SK-N-SH (cell line): ENCODE results near the gene HIPK2. TPM values are rescaled to one million over a fixed set of nuclear protein-coding genes. Genes with fewer than 3 reads are reported as not detected.

Source experiments
- CTCF ChIA-PET: fragments of 300-600, 350-600 bp; formaldehyde crosslinking; extraction: SDS; loops from one replicate; lab custom pipeline; 2021; lab: Yijun Ruan, JAX
- POLR2A ChIA-PET: fragments of 350-600 bp; sonication (Branson Sonifier 250); formaldehyde crosslinking; extraction: SDS; loops from one replicate; lab custom pipeline; 2020; ENCODE audit warnings: antibody characterized with exemption, inconsistent platforms; lab: Yijun Ruan, JAX
- DNase-seq: peaks from one replicate; pipeline ENCODE4 v3.0.0; 2012
- H2AFZ ChIP-seq: fragments of 200-600 bp; sonication (generic); 2 replicates; pipeline ENCODE4 v1.8.1; 2016; ENCODE audit warnings: antibody characterized with exemption, mild to moderate bottlenecking, low read depth
- H3F3A ChIP-seq: fragments of 200-600 bp; sonication (generic); replicated peaks from 2 replicates; pipeline ENCODE3; 2016; ENCODE audit warnings: antibody characterized with exemption, mild to moderate bottlenecking; ENCODE audit not compliant: insufficient read depth
- H3K27ac ChIP-seq, 2 experiments: fragments of 200-500 bp in 1 of 2; fragments of 200-600 bp in 1 of 2; sonication (Bioruptor generic) in 1 of 2; sonication (generic), shearing (Covaris generic) in 1 of 2; 2 replicates each; pipeline versions ENCODE4 v1.5.1 to v1.6.1; 2014 to 2016; ENCODE audit warnings: low read depth in 2 of 2, inconsistent platforms in 1 of 2, low read length in 1 of 2, mild to moderate bottlenecking in 1 of 2, mixed read lengths in 1 of 2
- H3K27me3 ChIP-seq: fragments of 200-600 bp; sonication (generic), shearing (Covaris generic); 2 replicates; pipeline ENCODE4 v1.6.1; 2016; ENCODE audit warnings: mixed run types; ENCODE audit not compliant: insufficient read depth
- H3K36me3 ChIP-seq, 2 experiments: fragments of 200-500 bp in 1 of 2; fragments of 200-600 bp in 1 of 2; sonication (Bioruptor generic) in 1 of 2; sonication (generic) in 1 of 2; replicated peaks in 1 of 2; 2 replicates each; pipeline versions ENCODE3 to v1.5.1; 2014 to 2016; ENCODE audit warnings: low read length in 1 of 2, mild to moderate bottlenecking in 1 of 2; ENCODE audit not compliant: insufficient read depth in 2 of 2, control insufficient read depth in 1 of 2
- H3K4me1 ChIP-seq, 2 experiments: fragments of 200-500 bp in 1 of 2; fragments of 200-600 bp in 1 of 2; sonication (Bioruptor generic) in 1 of 2; sonication (generic), shearing (Covaris generic) in 1 of 2; 2 replicates each; pipeline versions ENCODE4 v1.5.1 to v1.6.1; 2014 to 2016; ENCODE audit warnings: low read depth in 1 of 2, low read length in 1 of 2, mixed run types in 1 of 2; ENCODE audit not compliant: insufficient read depth in 2 of 2, control insufficient read depth in 1 of 2
- H3K4me2 ChIP-seq: fragments of 200-600 bp; sonication (generic), shearing (Covaris generic); 2 replicates; pipeline ENCODE4 v1.6.1; 2017; ENCODE audit warnings: mixed run types
- H3K4me3 ChIP-seq, 2 experiments: fragments of 200-500 bp in 1 of 2; fragments of 200-600 bp in 1 of 2; sonication (Bioruptor generic) in 1 of 2; sonication (generic), shearing (Covaris generic) in 1 of 2; 2 replicates each; pipeline versions ENCODE4 v1.5.1 to v1.8.1; 2014 to 2016; ENCODE audit warnings: low read depth in 2 of 2, inconsistent platforms in 1 of 2, low read length in 1 of 2, mild to moderate bottlenecking in 1 of 2, mixed read lengths in 1 of 2, moderate library complexity in 1 of 2
- H3K79me2 ChIP-seq: fragments of 200-600 bp; sonication (generic); 2 replicates; pipeline ENCODE4 v1.8.1; 2017; ENCODE audit warnings: mild to moderate bottlenecking; ENCODE audit not compliant: insufficient read depth
- H3K9ac ChIP-seq: fragments of 200-600 bp; sonication (generic); 2 replicates; pipeline ENCODE4 v1.6.1; 2017; ENCODE audit warnings: mixed run types
- H3K9me2 ChIP-seq: fragments of 200-600 bp; sonication (generic); 2 replicates; pipeline ENCODE4 v1.6.1; 2017; ENCODE audit warnings: mixed run types
- H3K9me3 ChIP-seq: fragments of 200-600 bp; sonication (generic); 2 replicates; pipeline ENCODE4 v1.6.1; 2017; ENCODE audit warnings: mixed run types, mild to moderate bottlenecking, moderate library complexity
- H4K20me1 ChIP-seq: fragments of 200-600 bp; sonication (generic); 2 replicates; pipeline ENCODE4 v1.6.1; 2017; ENCODE audit warnings: mild to moderate bottlenecking, mixed run types; ENCODE audit not compliant: insufficient read depth
- EP300 ChIP-seq, 2 experiments: IDR thresholded peaks; 2 replicates each; pipeline versions ENCODE4 v1.4.0 to v1.6.1; 2012; ENCODE audit warnings: borderline replicate concordance in 1 of 2, low read depth in 1 of 2, low read length in 1 of 2
- FOXJ3 ChIP-seq: sonication (generic); formaldehyde crosslinking; IDR thresholded peaks from 2 replicates; pipeline ENCODE4 v1.5.1; 2020; ENCODE audit warnings: mild to moderate bottlenecking, missing genetic modification reagents
- MEF2A ChIP-seq: IDR thresholded peaks from 2 replicates; pipeline ENCODE4 v1.4.0; 2012; ENCODE audit warnings: low read depth, borderline replicate concordance
- NRF1 ChIP-seq: IDR thresholded peaks from 2 replicates; pipeline ENCODE4 v1.6.1; 2012; ENCODE audit warnings: low read depth, mild to moderate bottlenecking, low read length
- RCOR1 ChIP-seq: fragments of 150-350 bp; IDR thresholded peaks from 2 replicates; pipeline ENCODE4 v1.6.1; 2017; ENCODE audit warnings: antibody characterized with exemption, low read length
- SMC3 ChIP-seq: IDR thresholded peaks from 2 replicates; pipeline ENCODE4 v1.6.1; 2012; ENCODE audit warnings: low read depth, low read length, improper control_type of control experiment
- TEAD4 ChIP-seq: IDR thresholded peaks from 2 replicates; pipeline ENCODE4 v1.4.0; 2012; ENCODE audit warnings: mild to moderate bottlenecking, borderline replicate concordance; ENCODE audit not compliant: insufficient read depth
- USF2 ChIP-seq: fragments of 150-350 bp; IDR thresholded peaks from 2 replicates; pipeline ENCODE4 v1.6.1; 2017; ENCODE audit warnings: antibody characterized with exemption, low read length, low read depth, borderline replicate concordance
- WGBS: methylation state at CpG from one replicate; pipeline ENCODE4 v1.1.6; 2017; ENCODE audit warnings: low lambda C conversion rate; 5-methylcytosine and 5-hydroxymethylcytosine counted together
- polyA plus RNA-seq, 3 experiments: library from polyadenylated mRNA; depleted of rRNA; stranded (reverse); fragments of >200 nt; gene quantifications; 2 replicates each; pipeline ENCODE4 v1.2.3, GENCODE V29; 2012
- TF ChIP-seq, protein P1 (sequence below): IDR thresholded peaks from 2 replicates; pipeline ENCODE4; 2012
- TF ChIP-seq, protein P2 (sequence below): IDR thresholded peaks from 2 replicates; pipeline ENCODE4 v1.4.0; 2012; ENCODE audit warnings: low read depth, borderline replicate concordance
- TF ChIP-seq, protein P3 (sequence below): fragments of 200-600 bp; sonication (generic); IDR thresholded peaks from 2 replicates; pipeline ENCODE4 v1.6.1; 2017; ENCODE audit warnings: antibody characterized with exemption, mild to moderate bottlenecking, moderate library complexity
- TF ChIP-seq, protein P4 (sequence below): IDR thresholded peaks from 2 replicates; pipeline ENCODE4 v1.4.0; 2012; ENCODE audit warnings: low read depth, borderline replicate concordance

Gene HIPK2
- polyA plus RNA-seq, 1 of the 3 experiments (the other 2 are of a cell fraction): 14.2 TPM

DNA sequence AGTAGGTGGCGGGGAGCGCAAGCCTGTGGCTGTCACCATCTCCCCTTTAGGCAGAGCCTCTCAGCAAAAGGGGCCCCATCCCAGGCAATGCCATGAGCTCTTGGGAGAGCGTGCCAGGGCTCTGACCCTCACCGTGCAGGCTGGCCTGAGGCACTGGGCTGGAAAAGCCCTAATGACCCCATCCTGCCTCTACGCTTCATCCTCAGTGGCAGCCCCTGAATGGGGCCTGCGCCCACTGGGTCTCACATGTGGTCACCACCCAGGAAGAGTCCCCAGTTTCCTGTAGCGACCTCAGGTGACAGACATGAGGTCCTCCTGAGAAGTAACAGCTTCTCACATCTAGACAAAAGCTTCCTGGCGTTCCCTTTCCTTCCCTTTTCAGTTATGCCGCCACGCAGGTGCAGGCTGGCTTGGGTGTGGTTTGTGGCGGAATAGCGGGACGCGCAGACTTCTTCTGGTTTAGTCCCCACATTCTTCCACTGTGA, 195.1 kb downstream of the HIPK2 start:
- H3K27me3 ChIP-seq: no peaks in the 10 kb centered on the region
- POLR2A ChIA-PET: interaction anchor here (1.1 kb wide), 1 partner anchor 52 kb away, joined by 3 read pairs; no protein-coding TSS in a partner anchor
- H3K36me3 ChIP-seq: peaks cover 58 to 73% of the 10 kb centered on the region in 2 experiments
- TF ChIP-seq, protein P1, sequence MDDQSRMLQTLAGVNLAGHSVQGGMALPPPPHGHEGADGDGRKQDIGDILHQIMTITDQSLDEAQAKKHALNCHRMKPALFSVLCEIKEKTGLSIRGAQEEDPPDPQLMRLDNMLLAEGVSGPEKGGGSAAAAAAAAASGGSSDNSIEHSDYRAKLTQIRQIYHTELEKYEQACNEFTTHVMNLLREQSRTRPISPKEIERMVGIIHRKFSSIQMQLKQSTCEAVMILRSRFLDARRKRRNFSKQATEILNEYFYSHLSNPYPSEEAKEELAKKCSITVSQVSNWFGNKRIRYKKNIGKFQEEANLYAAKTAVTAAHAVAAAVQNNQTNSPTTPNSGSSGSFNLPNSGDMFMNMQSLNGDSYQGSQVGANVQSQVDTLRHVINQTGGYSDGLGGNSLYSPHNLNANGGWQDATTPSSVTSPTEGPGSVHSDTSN: no peak
- TF ChIP-seq FOXJ3 (no peak), USF2 (no peak), TEAD4 (no peak), MEF2A (no peak), SMC3 (no peak), RCOR1 (no peak), EP300 (IDR thresholded peaks at IDR 0.05; ENCODE audit: borderline replicate concordance in 1 of 2, low read depth in 1 of 2, low read length in 1 of 2) (no peak), NRF1 (no peak)
- TF ChIP-seq, protein P2, sequence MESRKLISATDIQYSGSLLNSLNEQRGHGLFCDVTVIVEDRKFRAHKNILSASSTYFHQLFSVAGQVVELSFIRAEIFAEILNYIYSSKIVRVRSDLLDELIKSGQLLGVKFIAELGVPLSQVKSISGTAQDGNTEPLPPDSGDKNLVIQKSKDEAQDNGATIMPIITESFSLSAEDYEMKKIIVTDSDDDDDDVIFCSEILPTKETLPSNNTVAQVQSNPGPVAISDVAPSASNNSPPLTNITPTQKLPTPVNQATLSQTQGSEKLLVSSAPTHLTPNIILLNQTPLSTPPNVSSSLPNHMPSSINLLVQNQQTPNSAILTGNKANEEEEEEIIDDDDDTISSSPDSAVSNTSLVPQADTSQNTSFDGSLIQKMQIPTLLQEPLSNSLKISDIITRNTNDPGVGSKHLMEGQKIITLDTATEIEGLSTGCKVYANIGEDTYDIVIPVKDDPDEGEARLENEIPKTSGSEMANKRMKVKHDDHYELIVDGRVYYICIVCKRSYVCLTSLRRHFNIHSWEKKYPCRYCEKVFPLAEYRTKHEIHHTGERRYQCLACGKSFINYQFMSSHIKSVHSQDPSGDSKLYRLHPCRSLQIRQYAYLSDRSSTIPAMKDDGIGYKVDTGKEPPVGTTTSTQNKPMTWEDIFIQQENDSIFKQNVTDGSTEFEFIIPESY: no peak
- TF ChIP-seq, protein P3, sequence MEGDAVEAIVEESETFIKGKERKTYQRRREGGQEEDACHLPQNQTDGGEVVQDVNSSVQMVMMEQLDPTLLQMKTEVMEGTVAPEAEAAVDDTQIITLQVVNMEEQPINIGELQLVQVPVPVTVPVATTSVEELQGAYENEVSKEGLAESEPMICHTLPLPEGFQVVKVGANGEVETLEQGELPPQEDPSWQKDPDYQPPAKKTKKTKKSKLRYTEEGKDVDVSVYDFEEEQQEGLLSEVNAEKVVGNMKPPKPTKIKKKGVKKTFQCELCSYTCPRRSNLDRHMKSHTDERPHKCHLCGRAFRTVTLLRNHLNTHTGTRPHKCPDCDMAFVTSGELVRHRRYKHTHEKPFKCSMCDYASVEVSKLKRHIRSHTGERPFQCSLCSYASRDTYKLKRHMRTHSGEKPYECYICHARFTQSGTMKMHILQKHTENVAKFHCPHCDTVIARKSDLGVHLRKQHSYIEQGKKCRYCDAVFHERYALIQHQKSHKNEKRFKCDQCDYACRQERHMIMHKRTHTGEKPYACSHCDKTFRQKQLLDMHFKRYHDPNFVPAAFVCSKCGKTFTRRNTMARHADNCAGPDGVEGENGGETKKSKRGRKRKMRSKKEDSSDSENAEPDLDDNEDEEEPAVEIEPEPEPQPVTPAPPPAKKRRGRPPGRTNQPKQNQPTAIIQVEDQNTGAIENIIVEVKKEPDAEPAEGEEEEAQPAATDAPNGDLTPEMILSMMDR: no peak
- TF ChIP-seq, protein P4, sequence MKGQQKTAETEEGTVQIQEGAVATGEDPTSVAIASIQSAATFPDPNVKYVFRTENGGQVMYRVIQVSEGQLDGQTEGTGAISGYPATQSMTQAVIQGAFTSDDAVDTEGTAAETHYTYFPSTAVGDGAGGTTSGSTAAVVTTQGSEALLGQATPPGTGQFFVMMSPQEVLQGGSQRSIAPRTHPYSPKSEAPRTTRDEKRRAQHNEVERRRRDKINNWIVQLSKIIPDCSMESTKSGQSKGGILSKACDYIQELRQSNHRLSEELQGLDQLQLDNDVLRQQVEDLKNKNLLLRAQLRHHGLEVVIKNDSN: no peak
- TF ChIP-seq, all 33 proteins: peak for 0
- Histone ChIP-seq H3K4me1 (no peaks in the 10 kb centered on the region), H3K4me3 (no peak overlapping the region), H3K9me3 (no peaks in the 10 kb centered on the region), H2AFZ (no peak overlapping the region), H3K4me2 (no peak overlapping the region), H3K79me2 (no peaks in the 10 kb centered on the region), H4K20me1 (no peaks in the 10 kb centered on the region), H3K27ac (no peak overlapping the region), H3K9me2 (no peaks in the 10 kb centered on the region), H3K9ac (no peak overlapping the region), H3F3A (no peaks in the 10 kb centered on the region)
- DNase-seq: no peak
- 98% methylated on average over 11 of the region's 14 CpGs for WGBS
- CTCF ChIA-PET: interaction anchor here (0.8 to 2.9 kb wide), 4 partner anchors 12 to 420 kb away, joined by 3 to 9 read pairs (median 5); no protein-coding TSS in a partner anchor
